PC-9 (cell line): ENCODE results near the gene NDUFS6.

Experiments used
- EZH2 ChIP-seq: fragments of 200-600 bp; sonication (generic); IDR thresholded peaks from 2 replicates; pipeline ENCODE4 v1.8.0; 2017; ENCODE audit warnings: antibody characterized with exemption, low read depth
- TF ChIP-seq, protein P1 (sequence below): fragments of 200-600 bp; sonication (generic); conservative IDR thresholded peaks from 2 replicates; pipeline ENCODE4 v1.6.1; 2017; ENCODE audit warnings: mixed run types, antibody characterized with exemption, mild to moderate bottlenecking, moderate library complexity

DNA sequence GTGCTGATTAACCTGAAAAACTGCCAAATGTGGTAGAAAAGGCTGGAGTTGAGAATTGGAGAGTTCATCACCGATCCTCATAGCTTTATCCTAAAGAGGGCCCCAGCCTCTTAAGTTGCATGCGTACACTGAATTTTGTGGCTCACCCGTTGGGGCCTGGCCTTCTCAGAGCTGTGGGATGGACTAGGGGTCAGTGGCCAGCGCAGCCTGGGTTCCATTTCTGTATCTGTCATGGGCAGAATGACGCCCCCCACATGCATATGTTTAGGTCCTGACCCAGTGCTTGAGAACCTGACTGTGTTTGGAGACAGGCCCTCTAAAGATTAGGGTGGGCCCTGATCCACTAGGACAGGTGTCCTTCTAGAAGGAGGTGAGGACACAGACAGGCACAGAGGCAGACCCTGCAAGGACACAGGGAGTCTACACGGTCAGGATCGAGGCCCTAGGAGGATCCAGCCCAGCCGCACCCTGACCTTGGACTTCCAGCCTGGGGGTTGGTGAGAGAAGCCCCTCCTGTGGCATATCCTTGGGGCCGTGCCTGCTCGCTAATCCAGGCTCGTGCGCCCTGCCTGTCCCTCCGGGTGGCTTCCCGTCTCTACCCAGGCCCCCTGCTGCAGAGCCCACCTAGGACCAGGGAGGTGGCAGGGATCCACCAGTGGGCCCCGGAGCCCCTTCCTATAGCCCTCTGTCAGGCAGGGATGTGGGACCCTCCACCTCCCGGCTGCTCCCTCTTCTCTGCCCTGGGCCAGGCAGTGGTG is 32.2 kb downstream of the NDUFS6 start:
- TF ChIP-seq, protein P1, sequence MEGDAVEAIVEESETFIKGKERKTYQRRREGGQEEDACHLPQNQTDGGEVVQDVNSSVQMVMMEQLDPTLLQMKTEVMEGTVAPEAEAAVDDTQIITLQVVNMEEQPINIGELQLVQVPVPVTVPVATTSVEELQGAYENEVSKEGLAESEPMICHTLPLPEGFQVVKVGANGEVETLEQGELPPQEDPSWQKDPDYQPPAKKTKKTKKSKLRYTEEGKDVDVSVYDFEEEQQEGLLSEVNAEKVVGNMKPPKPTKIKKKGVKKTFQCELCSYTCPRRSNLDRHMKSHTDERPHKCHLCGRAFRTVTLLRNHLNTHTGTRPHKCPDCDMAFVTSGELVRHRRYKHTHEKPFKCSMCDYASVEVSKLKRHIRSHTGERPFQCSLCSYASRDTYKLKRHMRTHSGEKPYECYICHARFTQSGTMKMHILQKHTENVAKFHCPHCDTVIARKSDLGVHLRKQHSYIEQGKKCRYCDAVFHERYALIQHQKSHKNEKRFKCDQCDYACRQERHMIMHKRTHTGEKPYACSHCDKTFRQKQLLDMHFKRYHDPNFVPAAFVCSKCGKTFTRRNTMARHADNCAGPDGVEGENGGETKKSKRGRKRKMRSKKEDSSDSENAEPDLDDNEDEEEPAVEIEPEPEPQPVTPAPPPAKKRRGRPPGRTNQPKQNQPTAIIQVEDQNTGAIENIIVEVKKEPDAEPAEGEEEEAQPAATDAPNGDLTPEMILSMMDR, result no peak
- no peak for TF ChIP-seq EZH2
